HL-60 (cell line): ENCODE measurements around the gene GLI2.

Experiments
- DNase-seq, 2 experiments: peaks; one replicate each; pipeline ENCODE4 v3.0.0-alpha.2; 2010 to 2020; ENCODE audit warnings: low read depth in 1 of 2, low spot score in 1 of 2
- H3K27ac ChIP-seq: fragments of 250-450 bp; sonication (Bioruptor Pico); replicated peaks from 2 replicates; pipeline ENCODE4 v1.5.1; 2020; ENCODE audit warnings: mild to moderate bottlenecking, moderate library complexity
- H3K27me3 ChIP-seq: fragments of 250-450 bp; sonication (Bioruptor Pico); 2 replicates; pipeline ENCODE4 v1.5.1; 2021; ENCODE audit warnings: mild to moderate bottlenecking, moderate library complexity; ENCODE audit not compliant: insufficient read depth, poor library complexity, severe bottlenecking
- H3K4me3 ChIP-seq: replicated peaks from 2 replicates; pipeline ENCODE4 v1.5.1; 2011; ENCODE audit warnings: mild to moderate bottlenecking, control low read depth, low read length; ENCODE audit not compliant: insufficient read depth
- GABPA ChIP-seq: IDR thresholded peaks from 2 replicates; pipeline ENCODE4 v1.6.1; 2012; ENCODE audit warnings: low read depth
- POLR2AphosphoS5 ChIP-seq: IDR thresholded peaks from 2 replicates; pipeline ENCODE4 v1.6.1; 2012; ENCODE audit warnings: low read depth
- SPI1 ChIP-seq: IDR thresholded peaks from 2 replicates; pipeline ENCODE4 v1.6.1; 2012; ENCODE audit warnings: low read depth, mild to moderate bottlenecking, borderline replicate concordance
- TF ChIP-seq, protein P1 (sequence below): IDR thresholded peaks from one replicate; pipeline ENCODE4 v1.5.1; 2011; ENCODE audit warnings: low read length, control low read depth, inconsistent platforms; ENCODE audit not compliant: insufficient read depth
- TF ChIP-seq, protein P2 (sequence below): IDR thresholded peaks from 2 replicates; pipeline ENCODE4 v1.6.1; 2012; ENCODE audit warnings: low read depth; ENCODE audit not compliant: insufficient replicate concordance

Gene GLI2

DNA sequence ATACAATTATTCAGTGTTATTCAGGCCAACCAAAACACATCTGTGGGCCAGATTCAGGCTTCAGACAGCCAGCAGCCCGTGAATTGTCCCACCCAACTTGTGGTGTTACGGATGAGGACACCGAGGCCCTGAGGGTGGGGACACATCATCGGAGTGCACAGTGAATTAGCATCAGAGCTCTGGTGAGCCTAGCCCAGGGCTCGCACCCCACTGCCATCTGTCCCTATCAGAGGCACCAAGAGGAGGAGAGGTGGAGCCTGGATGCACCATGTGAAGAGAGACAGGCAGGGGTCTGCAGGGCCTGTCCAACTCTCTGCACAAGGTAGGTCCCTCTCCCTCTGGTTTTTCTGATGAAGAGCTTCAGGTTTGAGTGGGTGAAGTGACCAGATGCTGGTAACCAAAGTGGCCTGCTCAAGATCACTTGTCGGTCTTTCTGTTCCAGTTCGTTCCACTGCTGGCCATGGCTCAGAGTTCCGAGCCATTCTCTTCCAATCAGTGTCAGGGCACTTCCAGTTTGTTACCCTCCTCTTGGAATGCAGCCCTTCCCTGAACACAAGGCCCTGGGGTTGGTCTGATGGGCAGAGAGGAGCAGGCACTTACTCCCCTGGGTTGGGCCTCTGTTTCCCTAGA, 14.8 kb upstream of the GLI2 start:
- no peak overlapping the region for H3K27ac ChIP-seq
- H3K4me3 ChIP-seq: no peak overlapping the region
- H3K27me3 ChIP-seq: peaks cover 2% of the 10 kb centered on the region
- no peak for DNase-seq
- TF ChIP-seq, protein P1, sequence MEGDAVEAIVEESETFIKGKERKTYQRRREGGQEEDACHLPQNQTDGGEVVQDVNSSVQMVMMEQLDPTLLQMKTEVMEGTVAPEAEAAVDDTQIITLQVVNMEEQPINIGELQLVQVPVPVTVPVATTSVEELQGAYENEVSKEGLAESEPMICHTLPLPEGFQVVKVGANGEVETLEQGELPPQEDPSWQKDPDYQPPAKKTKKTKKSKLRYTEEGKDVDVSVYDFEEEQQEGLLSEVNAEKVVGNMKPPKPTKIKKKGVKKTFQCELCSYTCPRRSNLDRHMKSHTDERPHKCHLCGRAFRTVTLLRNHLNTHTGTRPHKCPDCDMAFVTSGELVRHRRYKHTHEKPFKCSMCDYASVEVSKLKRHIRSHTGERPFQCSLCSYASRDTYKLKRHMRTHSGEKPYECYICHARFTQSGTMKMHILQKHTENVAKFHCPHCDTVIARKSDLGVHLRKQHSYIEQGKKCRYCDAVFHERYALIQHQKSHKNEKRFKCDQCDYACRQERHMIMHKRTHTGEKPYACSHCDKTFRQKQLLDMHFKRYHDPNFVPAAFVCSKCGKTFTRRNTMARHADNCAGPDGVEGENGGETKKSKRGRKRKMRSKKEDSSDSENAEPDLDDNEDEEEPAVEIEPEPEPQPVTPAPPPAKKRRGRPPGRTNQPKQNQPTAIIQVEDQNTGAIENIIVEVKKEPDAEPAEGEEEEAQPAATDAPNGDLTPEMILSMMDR: no peak
- no peak for TF ChIP-seq GABPA
- TF ChIP-seq POLR2AphosphoS5: no peak

DNA sequence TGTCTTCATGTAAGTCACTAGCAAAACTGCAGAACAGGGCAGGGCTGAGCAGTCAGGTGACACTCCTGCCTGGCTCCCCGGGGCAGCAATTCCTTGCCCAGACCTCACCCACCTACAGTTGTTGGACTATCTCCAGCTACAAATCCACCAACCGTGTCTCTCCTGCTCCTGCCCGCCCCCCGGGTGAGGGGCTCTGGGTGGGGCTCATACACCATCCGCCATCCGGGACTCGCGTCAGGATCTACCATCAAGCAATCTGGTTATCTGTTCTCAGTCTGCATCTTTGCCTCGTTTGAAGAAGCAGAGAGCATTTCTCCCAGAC, 13.5 kb upstream of the GLI2 start:
- H3K4me3 ChIP-seq: no peak overlapping the region
- TF ChIP-seq SPI1 (no peak), POLR2AphosphoS5 (no peak), GABPA (no peak)
- TF ChIP-seq, protein P1: no peak
- TF ChIP-seq, protein P2, sequence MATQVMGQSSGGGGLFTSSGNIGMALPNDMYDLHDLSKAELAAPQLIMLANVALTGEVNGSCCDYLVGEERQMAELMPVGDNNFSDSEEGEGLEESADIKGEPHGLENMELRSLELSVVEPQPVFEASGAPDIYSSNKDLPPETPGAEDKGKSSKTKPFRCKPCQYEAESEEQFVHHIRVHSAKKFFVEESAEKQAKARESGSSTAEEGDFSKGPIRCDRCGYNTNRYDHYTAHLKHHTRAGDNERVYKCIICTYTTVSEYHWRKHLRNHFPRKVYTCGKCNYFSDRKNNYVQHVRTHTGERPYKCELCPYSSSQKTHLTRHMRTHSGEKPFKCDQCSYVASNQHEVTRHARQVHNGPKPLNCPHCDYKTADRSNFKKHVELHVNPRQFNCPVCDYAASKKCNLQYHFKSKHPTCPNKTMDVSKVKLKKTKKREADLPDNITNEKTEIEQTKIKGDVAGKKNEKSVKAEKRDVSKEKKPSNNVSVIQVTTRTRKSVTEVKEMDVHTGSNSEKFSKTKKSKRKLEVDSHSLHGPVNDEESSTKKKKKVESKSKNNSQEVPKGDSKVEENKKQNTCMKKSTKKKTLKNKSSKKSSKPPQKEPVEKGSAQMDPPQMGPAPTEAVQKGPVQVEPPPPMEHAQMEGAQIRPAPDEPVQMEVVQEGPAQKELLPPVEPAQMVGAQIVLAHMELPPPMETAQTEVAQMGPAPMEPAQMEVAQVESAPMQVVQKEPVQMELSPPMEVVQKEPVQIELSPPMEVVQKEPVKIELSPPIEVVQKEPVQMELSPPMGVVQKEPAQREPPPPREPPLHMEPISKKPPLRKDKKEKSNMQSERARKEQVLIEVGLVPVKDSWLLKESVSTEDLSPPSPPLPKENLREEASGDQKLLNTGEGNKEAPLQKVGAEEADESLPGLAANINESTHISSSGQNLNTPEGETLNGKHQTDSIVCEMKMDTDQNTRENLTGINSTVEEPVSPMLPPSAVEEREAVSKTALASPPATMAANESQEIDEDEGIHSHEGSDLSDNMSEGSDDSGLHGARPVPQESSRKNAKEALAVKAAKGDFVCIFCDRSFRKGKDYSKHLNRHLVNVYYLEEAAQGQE: no peak
- no peak for DNase-seq
- H3K27me3 ChIP-seq: no peaks in the 10 kb centered on the region
- H3K27ac ChIP-seq: no peak overlapping the region

DNA sequence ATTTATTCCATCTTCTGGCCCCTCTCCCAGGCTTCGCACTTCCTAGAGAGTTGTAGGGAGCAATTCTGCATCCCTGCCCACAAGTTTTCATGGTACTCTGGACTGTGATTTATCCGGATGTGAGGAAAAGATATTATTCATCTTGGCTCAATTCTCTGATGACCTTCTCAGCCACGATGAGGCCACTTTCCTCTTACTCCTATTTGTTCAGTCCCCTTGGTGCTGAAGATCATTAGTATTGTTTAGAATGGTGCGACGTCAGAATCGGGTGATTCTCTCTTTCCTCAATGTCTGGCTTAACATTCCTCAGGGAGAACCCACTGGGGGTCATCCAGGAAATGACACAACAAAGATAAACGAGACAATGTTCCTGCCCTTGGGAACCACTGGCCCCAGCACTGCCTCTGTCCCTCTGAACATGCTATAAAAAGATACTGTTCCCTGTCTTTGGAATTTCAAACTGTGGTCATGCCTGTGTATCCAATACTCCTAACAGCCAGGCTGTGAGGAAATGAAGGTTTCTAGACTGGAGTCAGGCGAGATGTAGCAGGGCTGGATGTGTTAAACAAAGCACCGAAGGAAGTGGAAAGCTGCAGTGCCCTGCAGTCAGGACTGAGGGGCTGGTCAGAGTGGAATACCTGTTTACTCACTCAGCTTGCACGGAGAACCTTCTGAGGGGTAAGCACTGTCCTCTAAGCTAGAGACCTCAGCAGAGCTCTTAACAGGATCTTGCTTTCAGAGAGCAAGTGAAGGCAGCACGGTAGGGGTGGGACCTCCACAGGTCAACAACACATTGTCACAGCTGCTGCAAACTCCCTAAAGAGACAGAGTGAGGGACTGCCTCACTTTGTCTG, 12.9 kb upstream of the GLI2 start:
- no peak for DNase-seq
- H3K27me3 ChIP-seq: no peaks in the 10 kb centered on the region
- no peak overlapping the region for H3K27ac ChIP-seq
- TF ChIP-seq, protein P2: no peak
- TF ChIP-seq GABPA (no peak), SPI1 (no peak), POLR2AphosphoS5 (no peak)
- TF ChIP-seq, protein P1: no peak
- no peak overlapping the region for H3K4me3 ChIP-seq
